GM21737 (cell line): ENCODE measurements around the gene ADAMTS4.

ENCODE experiments used
- ATAC-seq: cut with Tn5 transposase; IDR thresholded peaks from one replicate; pipeline ENCODE4 v1.9.1; 2021; ENCODE audit warnings: mild to moderate bottlenecking, moderate library complexity; ENCODE audit not compliant: unreplicated experiment

ADAMTS4 gene

GRCh38 chr1:161196521-161197451, 2.1 kb downstream of the ADAMTS4 start:
- ATAC-seq: no peak

GRCh38 chr1:161196111-161196510, 2.7 kb downstream of the ADAMTS4 start:
- no peak for ATAC-seq

GRCh38 chr1:161195171-161195570, 3.7 kb downstream of the ADAMTS4 start:
- ATAC-seq: no peak

- no peak for ATAC-seq
Observed at GRCh38 chr1:161193561-161194235, 5.2 kb downstream of the ADAMTS4 start.

- no peak for ATAC-seq
Observed at GRCh38 chr1:161192476-161193465, 6.1 kb downstream of the ADAMTS4 start.

- no peak for ATAC-seq
Observed at GRCh38 chr1:161191971-161192370, 6.9 kb downstream of the ADAMTS4 start.

GRCh38 chr1:161190962-161191521, 7.8 kb downstream of the ADAMTS4 start:
- ATAC-seq: no peak

- no peak for ATAC-seq
Observed at GRCh38 chr1:161189036-161189435, 9.8 kb downstream of the ADAMTS4 start.

- no peak for ATAC-seq
Observed at GRCh38 chr1:161188381-161188780, 10.5 kb downstream of the ADAMTS4 start.

- no peak for ATAC-seq
Observed at GRCh38 chr1:161187311-161187710, 11.5 kb downstream of the ADAMTS4 start.

GRCh38 chr1:161185732-161186311, 13.0 kb downstream of the ADAMTS4 start:
- peak; percentile 28 for ATAC-seq

- ATAC-seq: peak; percentile 48
Observed at GRCh38 chr1:161185282-161185682, 13.6 kb downstream of the ADAMTS4 start.

GRCh38 chr1:161182214-161182613, 16.6 kb downstream of the ADAMTS4 start:
- peak; percentile 35 for ATAC-seq

- ATAC-seq: no peak
Observed at GRCh38 chr1:161180639-161181038, 18.2 kb downstream of the ADAMTS4 start.

- ATAC-seq: no peak
Observed at GRCh38 chr1:161179698-161180097, 19.2 kb downstream of the ADAMTS4 start.

- no peak for ATAC-seq
Observed at GRCh38 chr1:161177936-161178244, 21.0 kb downstream of the ADAMTS4 start.

GRCh38 chr1:161177112-161177935, 21.5 kb downstream of the ADAMTS4 start, which contains the start of gene B4GALT3:
Gene B4GALT3 (minus strand): TSS chr1:161177507. CDS start chr1:161176060, 1,447 bp downstream.
- ATAC-seq: peak; percentile 71

GRCh38 chr1:161176468-161177111, 22.3 kb downstream of the ADAMTS4 start:
- no peak for ATAC-seq
